ENCODE results near the gene NEURL1B. TPM values are rescaled to one million over a fixed set of nuclear protein-coding genes. Genes with fewer than 3 reads are reported as not detected.

NEURL1B gene
- total RNA-seq, 1 experiment from 2014 or later: not detected

GRCh38 chr5:172733131-172733973 lies 92.3 kb downstream of the NEURL1B start:
- H3K27ac ChIP-seq (ENCODE audit: low read length): no peak overlapping the region
- H2AFZ ChIP-seq (ENCODE audit: low read length): no peak overlapping the region
- H3K4me3 ChIP-seq (ENCODE audit: low read length): no peak overlapping the region
- H3K9me2 ChIP-seq (replicated peaks; ENCODE audit: insufficient read depth, low read length): no peaks in the 10 kb centered on the region
- no peaks in the 10 kb centered on the region for H3K79me2 ChIP-seq (ENCODE audit: low read length)
- no peaks in the 10 kb centered on the region for H3K4me1 ChIP-seq (ENCODE audit: low read length)
- H3K9ac ChIP-seq (ENCODE audit: low read length): no peak overlapping the region
- no peaks in the 10 kb centered on the region for H3K36me3 ChIP-seq (ENCODE audit: insufficient read depth, low read length)
- no peak overlapping the region for H3K4me2 ChIP-seq (ENCODE audit: low read depth, low read length, poor library complexity, severe bottlenecking)
- no peaks in the 10 kb centered on the region for H3K27me3 ChIP-seq (ENCODE audit: low read length)
- no peaks in the 10 kb centered on the region for H3K9me3 ChIP-seq (ENCODE audit: low read length)
- H4K20me1 ChIP-seq (ENCODE audit: insufficient read depth, low read depth, low read length): no peaks in the 10 kb centered on the region
- DNase-seq: no peak

- Histone ChIP-seq H3K9ac (ENCODE audit: low read length) (no peak overlapping the region), H3K36me3 (ENCODE audit: insufficient read depth, low read length) (no peaks in the 10 kb centered on the region), H3K79me2 (ENCODE audit: low read length) (no peaks in the 10 kb centered on the region), H3K27me3 (ENCODE audit: low read length) (no peaks in the 10 kb centered on the region), H3K9me2 (replicated peaks; ENCODE audit: insufficient read depth, low read length) (no peaks in the 10 kb centered on the region), H3K27ac (ENCODE audit: low read length) (no peak overlapping the region), H3K4me3 (ENCODE audit: low read length) (no peak overlapping the region), H3K4me2 (ENCODE audit: low read depth, low read length, poor library complexity, severe bottlenecking) (no peak overlapping the region), H2AFZ (ENCODE audit: low read length) (no peak overlapping the region), H3K4me1 (ENCODE audit: low read length) (no peaks in the 10 kb centered on the region), H3K9me3 (ENCODE audit: low read length) (no peaks in the 10 kb centered on the region), H4K20me1 (ENCODE audit: insufficient read depth, low read depth, low read length) (no peaks in the 10 kb centered on the region)
- no peak for DNase-seq
These were observed 92.9 kb downstream of the NEURL1B start for GRCh38 chr5:172733974-172734346.

- Histone ChIP-seq H3K4me3 (ENCODE audit: low read length) (no peak overlapping the region), H3K27ac (ENCODE audit: low read length) (no peak overlapping the region), H3K27me3 (ENCODE audit: low read length) (no peaks in the 10 kb centered on the region), H4K20me1 (ENCODE audit: insufficient read depth, low read depth, low read length) (no peaks in the 10 kb centered on the region), H3K4me1 (ENCODE audit: low read length) (no peaks in the 10 kb centered on the region), H2AFZ (ENCODE audit: low read length) (no peak overlapping the region), H3K4me2 (ENCODE audit: low read depth, low read length, poor library complexity, severe bottlenecking) (no peak overlapping the region), H3K36me3 (ENCODE audit: insufficient read depth, low read length) (no peaks in the 10 kb centered on the region), H3K79me2 (ENCODE audit: low read length) (no peaks in the 10 kb centered on the region), H3K9me3 (ENCODE audit: low read length) (no peaks in the 10 kb centered on the region), H3K9ac (ENCODE audit: low read length) (no peak overlapping the region), H3K9me2 (replicated peaks; ENCODE audit: insufficient read depth, low read length) (no peaks in the 10 kb centered on the region)
- DNase-seq: no peak
These were observed 94.2 kb downstream of the NEURL1B start for GRCh38 chr5:172735141-172735831.

- no peak for DNase-seq
- no peaks in the 10 kb centered on the region for H3K27me3 ChIP-seq (ENCODE audit: low read length)
- no peaks in the 10 kb centered on the region for H3K9me3 ChIP-seq (ENCODE audit: low read length)
- no peak overlapping the region for H3K9ac ChIP-seq (ENCODE audit: low read length)
- H3K27ac ChIP-seq (ENCODE audit: low read length): no peak overlapping the region
- H3K9me2 ChIP-seq (replicated peaks; ENCODE audit: insufficient read depth, low read length): no peaks in the 10 kb centered on the region
- H3K4me2 ChIP-seq (ENCODE audit: low read depth, low read length, poor library complexity, severe bottlenecking): no peak overlapping the region
- no peaks in the 10 kb centered on the region for H3K4me1 ChIP-seq (ENCODE audit: low read length)
- H3K79me2 ChIP-seq (ENCODE audit: low read length): no peaks in the 10 kb centered on the region
- no peaks in the 10 kb centered on the region for H3K36me3 ChIP-seq (ENCODE audit: insufficient read depth, low read length)
- no peaks in the 10 kb centered on the region for H4K20me1 ChIP-seq (ENCODE audit: insufficient read depth, low read depth, low read length)
- H3K4me3 ChIP-seq (ENCODE audit: low read length): no peak overlapping the region
- H2AFZ ChIP-seq (ENCODE audit: low read length): no peak overlapping the region
These were observed 95.6 kb downstream of the NEURL1B start for GRCh38 chr5:172736508-172737135.

GRCh38 chr5:172739375-172739774 lies 98.3 kb downstream of the NEURL1B start:
- H3K27me3 ChIP-seq (ENCODE audit: low read length): no peaks in the 10 kb centered on the region
- H3K4me2 ChIP-seq (ENCODE audit: low read depth, low read length, poor library complexity, severe bottlenecking): no peak overlapping the region
- H2AFZ ChIP-seq (ENCODE audit: low read length): no peak overlapping the region
- no peaks in the 10 kb centered on the region for H3K36me3 ChIP-seq (ENCODE audit: insufficient read depth, low read length)
- H3K4me3 ChIP-seq (ENCODE audit: low read length): no peak overlapping the region
- no peaks in the 10 kb centered on the region for H3K4me1 ChIP-seq (ENCODE audit: low read length)
- no peak overlapping the region for H3K27ac ChIP-seq (ENCODE audit: low read length)
- no peaks in the 10 kb centered on the region for H3K79me2 ChIP-seq (ENCODE audit: low read length)
- DNase-seq: no peak
- H4K20me1 ChIP-seq (ENCODE audit: insufficient read depth, low read depth, low read length): no peaks in the 10 kb centered on the region
- no peaks in the 10 kb centered on the region for H3K9me2 ChIP-seq (replicated peaks; ENCODE audit: insufficient read depth, low read length)
- H3K9me3 ChIP-seq (ENCODE audit: low read length): no peaks in the 10 kb centered on the region
- no peak overlapping the region for H3K9ac ChIP-seq (ENCODE audit: low read length)

- no peak overlapping the region for H3K9ac ChIP-seq (ENCODE audit: low read length)
- H3K79me2 ChIP-seq (ENCODE audit: low read length): no peaks in the 10 kb centered on the region
- H3K4me1 ChIP-seq (ENCODE audit: low read length): no peaks in the 10 kb centered on the region
- no peaks in the 10 kb centered on the region for H3K9me2 ChIP-seq (replicated peaks; ENCODE audit: insufficient read depth, low read length)
- H3K4me2 ChIP-seq (ENCODE audit: low read depth, low read length, poor library complexity, severe bottlenecking): no peak overlapping the region
- no peaks in the 10 kb centered on the region for H3K27me3 ChIP-seq (ENCODE audit: low read length)
- no peaks in the 10 kb centered on the region for H4K20me1 ChIP-seq (ENCODE audit: insufficient read depth, low read depth, low read length)
- H3K27ac ChIP-seq (ENCODE audit: low read length): no peak overlapping the region
- H3K4me3 ChIP-seq (ENCODE audit: low read length): no peak overlapping the region
- no peak for DNase-seq
- no peaks in the 10 kb centered on the region for H3K9me3 ChIP-seq (ENCODE audit: low read length)
- no peaks in the 10 kb centered on the region for H3K36me3 ChIP-seq (ENCODE audit: insufficient read depth, low read length)
- no peak overlapping the region for H2AFZ ChIP-seq (ENCODE audit: low read length)
These were observed 99.6 kb downstream of the NEURL1B start for GRCh38 chr5:172740428-172741205.
